K562 (cell line): ENCODE results near the gene CTTNBP2. TPM values are rescaled to one million over a fixed set of nuclear protein-coding genes. Genes with fewer than 3 reads are reported as not detected.

ENCODE experiments used
- ATAC-seq: fragments of 200-7000 bp; cut with Tn5 transposase; 3 replicates; pipeline ENCODE4 v1.9.1; 2020; ENCODE audit warnings: moderate library complexity
- BruUV-seq: library from RNA; stranded (reverse); fragments of 400-500 nt; replicated peaks from 2 replicates; lab custom pipeline; 2021; lab: Mats Ljungman, UMichigan
- CTCF ChIA-PET: fragments of 300-600 bp; formaldehyde crosslinking; extraction: SDS; loops from one replicate; lab custom pipeline; 2021; ENCODE audit warnings: low intra/inter-chr PET ratio; lab: Yijun Ruan, JAX
- POLR2A ChIA-PET: fragments of 300-600, 350-650 bp; sonication (Branson Sonifier 250); formaldehyde crosslinking; extraction: SDS; loops from one replicate; lab custom pipeline; 2021; ENCODE audit warnings: antibody characterized with exemption, inconsistent platforms; lab: Yijun Ruan, JAX
- DNase-seq, 4 experiments: peaks; one replicate each; pipeline versions ENCODE4 v3.0.0 to v3.0.0-alpha.2; 2011 to 2018; ENCODE audit warnings: low spot score in 3 of 4, mixed read lengths in 3 of 4; ENCODE audit errors: extremely low read depth in 1 of 4
- FAIRE-seq: peaks from 2 replicates; lab custom pipeline; 2011; peaks lifted over from hg19 to GRCh38; lab: Jason Lieb, UNC
- H2AFZ ChIP-seq: 2 replicates; pipeline ENCODE4 v1.6.0; 2011; ENCODE audit warnings: low read depth, low read length, control low read depth, inconsistent platforms
- H3K27ac ChIP-seq: fragments of 200-600 bp; 3 replicates; pipeline ENCODE4 v1.8.0; 2011; ENCODE audit warnings: low read depth, mild to moderate bottlenecking, control low read depth, inconsistent platforms, low read length, moderate library complexity, mixed read lengths; ENCODE audit errors: extremely low read depth
- H3K27me3 ChIP-seq, 2 experiments: fragments of 300-600 bp in 1 of 2; 2 replicates in 1 of 2; 3 replicates in 1 of 2; pipeline versions ENCODE4 v1.6.0 to v1.8.0; 2011; ENCODE audit warnings: inconsistent platforms in 2 of 2, low read length in 2 of 2, mild to moderate bottlenecking in 1 of 2, mixed read lengths in 1 of 2, moderate library complexity in 1 of 2; ENCODE audit not compliant: control insufficient read depth in 2 of 2, insufficient read depth in 2 of 2
- H3K36me3 ChIP-seq: fragments of 300-600 bp; 3 replicates; pipeline ENCODE4 v1.8.0; 2011; ENCODE audit warnings: mild to moderate bottlenecking, low read length, inconsistent platforms; ENCODE audit not compliant: control insufficient read depth, insufficient read depth
- H3K4me1 ChIP-seq, 2 experiments: fragments of 200-600 bp in 1 of 2; replicated peaks in 1 of 2; 2 replicates in 1 of 2; 3 replicates in 1 of 2; pipeline versions ENCODE4 v1.5.1 to v1.8.0; 2011; ENCODE audit warnings: inconsistent platforms in 2 of 2, low read length in 2 of 2, mild to moderate bottlenecking in 1 of 2, mixed read lengths in 1 of 2, moderate library complexity in 1 of 2; ENCODE audit not compliant: control insufficient read depth in 2 of 2, insufficient read depth in 2 of 2
- H3K4me2 ChIP-seq: 2 replicates; pipeline ENCODE4 v1.6.1; 2011; ENCODE audit warnings: low read length, control low read depth, inconsistent platforms, mixed read lengths; ENCODE audit not compliant: insufficient read depth
- H3K4me3 ChIP-seq: fragments of 200-600 bp; sonication (generic), shearing (Covaris generic); 2 replicates; pipeline ENCODE4 v1.5.1; 2016; ENCODE audit warnings: control low read depth, inconsistent platforms
- H3K79me2 ChIP-seq: fragments of 200-600 bp; 3 replicates; pipeline ENCODE4 v1.8.0; 2011; ENCODE audit warnings: low read length, inconsistent platforms; ENCODE audit not compliant: control insufficient read depth, insufficient read depth
- H3K9ac ChIP-seq, 2 experiments: 2 replicates each; pipeline versions ENCODE4 v1.6.0 to v1.6.1; 2011; ENCODE audit warnings: low read depth in 2 of 2, low read length in 2 of 2, control low read depth in 1 of 2, inconsistent platforms in 1 of 2, mild to moderate bottlenecking in 1 of 2, mixed read lengths in 1 of 2; ENCODE audit not compliant: insufficient read depth in 1 of 2
- H3K9me1 ChIP-seq: one replicate; pipeline ENCODE4 v1.6.0; 2011; ENCODE audit warnings: inconsistent platforms, mild to moderate bottlenecking, low read length, moderate library complexity; ENCODE audit not compliant: control insufficient read depth, insufficient read depth
- H3K9me3 ChIP-seq: replicated peaks from 2 replicates; pipeline ENCODE4 v1.5.1; 2011; ENCODE audit warnings: low read depth, low read length, inconsistent platforms; ENCODE audit not compliant: control insufficient read depth, insufficient read depth
- H4K20me1 ChIP-seq: replicated peaks from 2 replicates; pipeline ENCODE4 v1.6.1; 2011; ENCODE audit warnings: low read length, inconsistent platforms, mixed read lengths; ENCODE audit not compliant: control insufficient read depth, insufficient read depth
- HCFC1 ChIP-seq: IDR thresholded peaks from 2 replicates; pipeline ENCODE4 v1.6.1; 2012; ENCODE audit warnings: low read depth, low read length, improper control_type of control experiment
- MEF2A ChIP-seq: IDR thresholded peaks from 2 replicates; pipeline ENCODE4 v1.6.1; 2011; ENCODE audit warnings: low read depth, mild to moderate bottlenecking, low read length, moderate library complexity; ENCODE audit not compliant: control insufficient read depth
- MEIS2 ChIP-seq: fragments of 450-650 bp; IDR thresholded peaks from 2 replicates; pipeline ENCODE4 v1.6.1; 2014; ENCODE audit warnings: mild to moderate bottlenecking; ENCODE audit not compliant: partially characterized antibody
- MTA3 ChIP-seq: fragments of 450-650 bp; formaldehyde crosslinking; IDR thresholded peaks from 2 replicates; pipeline ENCODE4 v1.6.1; 2017; ENCODE audit warnings: mild to moderate bottlenecking, borderline replicate concordance
- SREBF1 ChIP-seq: fragments of 150-350 bp; IDR thresholded peaks from 2 replicates; pipeline ENCODE4 v1.6.1; 2014; ENCODE audit warnings: antibody characterized with exemption, low read depth, low read length, borderline replicate concordance
- TSC22D4 ChIP-seq: fragments of 450-650 bp; IDR thresholded peaks from 2 replicates; pipeline ENCODE4 v1.6.1; 2016; ENCODE audit warnings: missing genetic modification characterization, missing biosample characterization, control low read depth
- WGBS: fragments of 100-300 bp; shearing (Covaris generic); methylation state at CpG from one replicate; pipeline ENCODE4 v1.1.6; 2016; ENCODE audit warnings: low coverage, mixed read lengths; ENCODE audit not compliant: insufficient coverage; ENCODE audit errors: missing lambda C conversion rate; 5-methylcytosine and 5-hydroxymethylcytosine counted together
- in situ Hi-C: fragments of 300-500 bp; cut with MboI; formaldehyde crosslinking; loops from 4 replicates; pipeline ENCODE4 v1.15.0; 2018; ENCODE audit warnings: inconsistent platforms, mixed read lengths
- intact Hi-C: fragments of 100-400 bp; cut with micrococcal nuclease; formaldehyde crosslinking; loops from 2 replicates; pipeline ENCODE4 v1.14.2; 2022
- polyA plus RNA-seq, 8 experiments: library from polyadenylated mRNA; depleted of rRNA in 4 of 8; stranded (reverse) in 5 of 8; unstranded in 3 of 8; fragments of >200 nt; fragmentation: Nextera tagmentation in 2 of 8; fragmentation: Illumina TruSeq in 1 of 8; extraction: Ambion mirVana in 2 of 8; extraction: Trizol in 1 of 8; gene quantifications; 2 replicates each; pipeline versions ENCODE4 v1.2.1 to v1.2.3, GENCODE V29; 2011 to 2014; ENCODE audit warnings: inconsistent platforms in 1 of 8, missing spikeins in 1 of 8
- total RNA-seq, 7 experiments: library from RNA; depleted of rRNA in 6 of 7; stranded (reverse); fragments of >200 nt in 6 of 7; fragmentation: Illumina TruSeq in 2 of 7; extraction: Trizol in 2 of 7; gene quantifications; 2 replicates each; pipeline versions ENCODE4 v1.2.1 to v1.2.3, GENCODE V29; 2011 to 2021; ENCODE audit warnings: low replicate concordance in 1 of 7
- TF ChIP-seq, protein P1 (sequence below): sonication (generic); formaldehyde crosslinking; IDR thresholded peaks from 2 replicates; pipeline ENCODE4 v1.8.0; 2022; ENCODE audit warnings: missing genetic modification reagents, mild to moderate bottlenecking, borderline replicate concordance
- TF ChIP-seq, protein P2 (sequence below): fragments of 200-600 bp; sonication (generic); IDR thresholded peaks from one replicate; pipeline ENCODE4 v1.6.1; 2012; ENCODE audit warnings: mild to moderate bottlenecking, low read depth, low read length, inconsistent platforms

CTTNBP2 gene
- total and polyA plus RNA-seq, 9 of the 15 experiments (the other 6 are each of a cell fraction or from before 2014, with no cell fraction given), result 0.05 TPM; not detected in 8

- no peak for TF ChIP-seq TSC22D4 (tag)
- TF ChIP-seq MEIS2, result no peak
- TF ChIP-seq SREBF1, result no peak
These were observed 167.6 kb downstream of the CTTNBP2 start (continued) for GRCh38 chr7:117705630-117706029.

GRCh38 chr7:117704063-117704462 lies 169.2 kb downstream of the CTTNBP2 start:
- intact Hi-C loops, result no loop called here
- Histone ChIP-seq H3K4me1 (no peaks in the 10 kb centered on the region), H3K27ac (no peak overlapping the region), H3K9me1 (no peaks in the 10 kb centered on the region), H3K27me3 (no peaks in the 10 kb centered on the region), H3K36me3 (no peaks in the 10 kb centered on the region), H4K20me1 (no peaks in the 10 kb centered on the region), H3K9me3 (no peaks in the 10 kb centered on the region), H3K4me2 (no peak overlapping the region), H2AFZ (no peak overlapping the region), H3K79me2 (no peaks in the 10 kb centered on the region), H3K9ac (no peak overlapping the region), H3K4me3 (no peak overlapping the region)
- FAIRE-seq, result no peak
- no peak for ATAC-seq
- no TSS peak for BruUV-seq
- 0% methylated on average over 3 of the region's 3 CpGs for WGBS
- no peak for DNase-seq
- POLR2A ChIA-PET, result no interaction called here
- in situ Hi-C loops, result no loop called here
- CTCF ChIA-PET, result no interaction called here
- TF ChIP-seq MEF2A (no peak), MTA3 (no peak), HCFC1 (no peak)
- TF ChIP-seq, protein P1, sequence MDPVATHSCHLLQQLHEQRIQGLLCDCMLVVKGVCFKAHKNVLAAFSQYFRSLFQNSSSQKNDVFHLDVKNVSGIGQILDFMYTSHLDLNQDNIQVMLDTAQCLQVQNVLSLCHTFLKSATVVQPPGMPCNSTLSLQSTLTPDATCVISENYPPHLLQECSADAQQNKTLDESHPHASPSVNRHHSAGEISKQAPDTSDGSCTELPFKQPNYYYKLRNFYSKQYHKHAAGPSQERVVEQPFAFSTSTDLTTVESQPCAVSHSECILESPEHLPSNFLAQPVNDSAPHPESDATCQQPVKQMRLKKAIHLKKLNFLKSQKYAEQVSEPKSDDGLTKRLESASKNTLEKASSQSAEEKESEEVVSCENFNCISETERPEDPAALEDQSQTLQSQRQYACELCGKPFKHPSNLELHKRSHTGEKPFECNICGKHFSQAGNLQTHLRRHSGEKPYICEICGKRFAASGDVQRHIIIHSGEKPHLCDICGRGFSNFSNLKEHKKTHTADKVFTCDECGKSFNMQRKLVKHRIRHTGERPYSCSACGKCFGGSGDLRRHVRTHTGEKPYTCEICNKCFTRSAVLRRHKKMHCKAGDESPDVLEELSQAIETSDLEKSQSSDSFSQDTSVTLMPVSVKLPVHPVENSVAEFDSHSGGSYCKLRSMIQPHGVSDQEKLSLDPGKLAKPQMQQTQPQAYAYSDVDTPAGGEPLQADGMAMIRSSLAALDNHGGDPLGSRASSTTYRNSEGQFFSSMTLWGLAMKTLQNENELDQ (CRISPR knock-in tag), result no peak
- TF ChIP-seq, protein P2, sequence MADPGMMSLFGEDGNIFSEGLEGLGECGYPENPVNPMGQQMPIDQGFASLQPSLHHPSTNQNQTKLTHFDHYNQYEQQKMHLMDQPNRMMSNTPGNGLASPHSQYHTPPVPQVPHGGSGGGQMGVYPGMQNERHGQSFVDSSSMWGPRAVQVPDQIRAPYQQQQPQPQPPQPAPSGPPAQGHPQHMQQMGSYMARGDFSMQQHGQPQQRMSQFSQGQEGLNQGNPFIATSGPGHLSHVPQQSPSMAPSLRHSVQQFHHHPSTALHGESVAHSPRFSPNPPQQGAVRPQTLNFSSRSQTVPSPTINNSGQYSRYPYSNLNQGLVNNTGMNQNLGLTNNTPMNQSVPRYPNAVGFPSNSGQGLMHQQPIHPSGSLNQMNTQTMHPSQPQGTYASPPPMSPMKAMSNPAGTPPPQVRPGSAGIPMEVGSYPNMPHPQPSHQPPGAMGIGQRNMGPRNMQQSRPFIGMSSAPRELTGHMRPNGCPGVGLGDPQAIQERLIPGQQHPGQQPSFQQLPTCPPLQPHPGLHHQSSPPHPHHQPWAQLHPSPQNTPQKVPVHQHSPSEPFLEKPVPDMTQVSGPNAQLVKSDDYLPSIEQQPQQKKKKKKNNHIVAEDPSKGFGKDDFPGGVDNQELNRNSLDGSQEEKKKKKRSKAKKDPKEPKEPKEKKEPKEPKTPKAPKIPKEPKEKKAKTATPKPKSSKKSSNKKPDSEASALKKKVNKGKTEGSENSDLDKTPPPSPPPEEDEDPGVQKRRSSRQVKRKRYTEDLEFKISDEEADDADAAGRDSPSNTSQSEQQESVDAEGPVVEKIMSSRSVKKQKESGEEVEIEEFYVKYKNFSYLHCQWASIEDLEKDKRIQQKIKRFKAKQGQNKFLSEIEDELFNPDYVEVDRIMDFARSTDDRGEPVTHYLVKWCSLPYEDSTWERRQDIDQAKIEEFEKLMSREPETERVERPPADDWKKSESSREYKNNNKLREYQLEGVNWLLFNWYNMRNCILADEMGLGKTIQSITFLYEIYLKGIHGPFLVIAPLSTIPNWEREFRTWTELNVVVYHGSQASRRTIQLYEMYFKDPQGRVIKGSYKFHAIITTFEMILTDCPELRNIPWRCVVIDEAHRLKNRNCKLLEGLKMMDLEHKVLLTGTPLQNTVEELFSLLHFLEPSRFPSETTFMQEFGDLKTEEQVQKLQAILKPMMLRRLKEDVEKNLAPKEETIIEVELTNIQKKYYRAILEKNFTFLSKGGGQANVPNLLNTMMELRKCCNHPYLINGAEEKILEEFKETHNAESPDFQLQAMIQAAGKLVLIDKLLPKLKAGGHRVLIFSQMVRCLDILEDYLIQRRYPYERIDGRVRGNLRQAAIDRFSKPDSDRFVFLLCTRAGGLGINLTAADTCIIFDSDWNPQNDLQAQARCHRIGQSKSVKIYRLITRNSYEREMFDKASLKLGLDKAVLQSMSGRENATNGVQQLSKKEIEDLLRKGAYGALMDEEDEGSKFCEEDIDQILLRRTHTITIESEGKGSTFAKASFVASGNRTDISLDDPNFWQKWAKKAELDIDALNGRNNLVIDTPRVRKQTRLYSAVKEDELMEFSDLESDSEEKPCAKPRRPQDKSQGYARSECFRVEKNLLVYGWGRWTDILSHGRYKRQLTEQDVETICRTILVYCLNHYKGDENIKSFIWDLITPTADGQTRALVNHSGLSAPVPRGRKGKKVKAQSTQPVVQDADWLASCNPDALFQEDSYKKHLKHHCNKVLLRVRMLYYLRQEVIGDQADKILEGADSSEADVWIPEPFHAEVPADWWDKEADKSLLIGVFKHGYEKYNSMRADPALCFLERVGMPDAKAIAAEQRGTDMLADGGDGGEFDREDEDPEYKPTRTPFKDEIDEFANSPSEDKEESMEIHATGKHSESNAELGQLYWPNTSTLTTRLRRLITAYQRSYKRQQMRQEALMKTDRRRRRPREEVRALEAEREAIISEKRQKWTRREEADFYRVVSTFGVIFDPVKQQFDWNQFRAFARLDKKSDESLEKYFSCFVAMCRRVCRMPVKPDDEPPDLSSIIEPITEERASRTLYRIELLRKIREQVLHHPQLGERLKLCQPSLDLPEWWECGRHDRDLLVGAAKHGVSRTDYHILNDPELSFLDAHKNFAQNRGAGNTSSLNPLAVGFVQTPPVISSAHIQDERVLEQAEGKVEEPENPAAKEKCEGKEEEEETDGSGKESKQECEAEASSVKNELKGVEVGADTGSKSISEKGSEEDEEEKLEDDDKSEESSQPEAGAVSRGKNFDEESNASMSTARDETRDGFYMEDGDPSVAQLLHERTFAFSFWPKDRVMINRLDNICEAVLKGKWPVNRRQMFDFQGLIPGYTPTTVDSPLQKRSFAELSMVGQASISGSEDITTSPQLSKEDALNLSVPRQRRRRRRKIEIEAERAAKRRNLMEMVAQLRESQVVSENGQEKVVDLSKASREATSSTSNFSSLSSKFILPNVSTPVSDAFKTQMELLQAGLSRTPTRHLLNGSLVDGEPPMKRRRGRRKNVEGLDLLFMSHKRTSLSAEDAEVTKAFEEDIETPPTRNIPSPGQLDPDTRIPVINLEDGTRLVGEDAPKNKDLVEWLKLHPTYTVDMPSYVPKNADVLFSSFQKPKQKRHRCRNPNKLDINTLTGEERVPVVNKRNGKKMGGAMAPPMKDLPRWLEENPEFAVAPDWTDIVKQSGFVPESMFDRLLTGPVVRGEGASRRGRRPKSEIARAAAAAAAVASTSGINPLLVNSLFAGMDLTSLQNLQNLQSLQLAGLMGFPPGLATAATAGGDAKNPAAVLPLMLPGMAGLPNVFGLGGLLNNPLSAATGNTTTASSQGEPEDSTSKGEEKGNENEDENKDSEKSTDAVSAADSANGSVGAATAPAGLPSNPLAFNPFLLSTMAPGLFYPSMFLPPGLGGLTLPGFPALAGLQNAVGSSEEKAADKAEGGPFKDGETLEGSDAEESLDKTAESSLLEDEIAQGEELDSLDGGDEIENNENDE, result no peak
